GM18505 (cell line): ENCODE results near the gene LARP7.
"Not testable (repeated sequence)": the region's sequence is repeated elsewhere in the genome, so short reads cannot be mapped to it uniquely, and the experiment has no call there.

Experiments
- ATAC-seq: cut with Tn5 transposase; IDR thresholded peaks from one replicate; pipeline ENCODE4 v1.9.1; 2021; ENCODE audit not compliant: unreplicated experiment
- POLR2A ChIP-seq: IDR thresholded peaks from 4 replicates; pipeline ENCODE4 v1.6.1; 2011; ENCODE audit warnings: borderline replicate concordance; ENCODE audit not compliant: insufficient read depth, insufficient read length; ENCODE audit errors: extremely low read depth

LARP7 gene

DNA sequence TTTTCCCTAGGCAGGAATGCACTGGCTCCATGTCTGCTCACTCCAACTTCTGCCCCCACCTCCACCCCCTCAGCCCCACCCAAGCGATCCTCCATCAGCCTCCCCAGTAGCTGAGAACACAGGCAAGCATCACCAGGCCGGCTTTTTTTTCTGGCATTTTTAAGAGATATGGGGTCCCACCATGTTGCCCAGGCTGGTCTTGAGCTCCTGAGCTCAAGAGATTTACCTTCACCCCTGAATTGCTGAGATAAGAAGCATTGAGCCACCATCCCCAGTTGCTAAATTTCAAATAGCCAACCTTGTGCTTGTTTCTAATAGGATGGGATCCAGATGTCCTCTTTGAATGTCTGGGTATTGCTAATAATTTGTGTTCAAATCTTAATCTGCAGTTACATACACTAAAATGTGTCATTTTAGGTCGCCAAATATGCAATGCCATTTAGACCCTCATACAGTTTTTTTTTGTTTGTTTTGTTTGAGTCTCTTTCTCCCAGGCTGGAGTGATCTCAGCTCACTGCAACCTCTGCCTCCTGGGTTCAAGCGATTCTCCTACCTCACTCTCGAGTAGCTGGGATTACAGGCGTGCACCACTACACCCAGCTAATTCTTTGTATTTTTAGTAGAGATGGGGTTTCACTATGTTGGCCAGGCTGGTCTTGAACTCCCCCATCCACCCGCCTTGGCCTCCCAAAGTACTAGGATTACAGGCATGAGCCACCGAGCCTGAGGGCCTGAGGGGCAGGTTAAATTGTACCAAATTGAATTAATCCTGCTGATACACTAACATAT lies 8.8 kb downstream of the LARP7 start:
- TF ChIP-seq POLR2A: no peak
- no peak for ATAC-seq

GRCh38 chr4:112646632-112647537 lies 9.9 kb downstream of the LARP7 start:
- TF ChIP-seq POLR2A: no peak
- ATAC-seq: no peak

GRCh38 chr4:112647785-112648184 lies 10.8 kb downstream of the LARP7 start:
- ATAC-seq: no peak
- no peak for TF ChIP-seq POLR2A

DNA sequence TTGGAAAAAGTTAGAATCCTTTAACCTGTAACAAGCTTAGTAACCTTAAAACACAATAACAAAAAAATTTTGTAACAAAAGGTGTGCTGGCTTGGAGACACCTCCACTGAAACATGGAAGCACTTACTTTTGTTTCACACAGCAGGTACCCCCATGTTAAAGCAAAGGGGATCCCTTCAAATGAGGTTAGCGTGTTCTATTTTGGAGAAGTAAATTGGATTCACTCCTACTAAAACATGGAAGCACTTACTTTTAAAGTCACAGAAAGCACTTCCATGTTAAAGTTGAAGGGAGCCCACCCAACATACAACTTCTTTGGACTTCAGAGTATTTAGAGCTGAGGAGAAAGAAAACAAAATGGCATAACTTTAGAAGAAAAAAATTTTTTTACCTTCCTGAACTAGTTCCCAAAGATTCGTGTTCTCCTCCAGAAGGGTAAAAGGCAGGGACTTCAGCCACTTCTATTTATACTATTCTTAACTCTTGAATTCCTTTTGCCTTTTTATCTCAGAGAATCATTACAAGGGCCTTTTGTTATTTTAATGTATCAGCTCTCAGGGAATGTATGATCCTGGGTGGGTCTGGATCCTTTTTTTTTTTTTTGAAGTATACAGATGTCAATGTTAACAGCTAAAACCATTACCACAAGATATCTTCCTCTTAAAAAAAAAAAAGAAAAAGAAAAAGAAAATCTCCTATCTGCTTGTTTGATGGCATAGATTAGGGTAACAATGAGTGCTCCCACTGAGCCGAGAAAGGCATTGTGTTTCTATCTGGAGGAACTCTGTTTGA lies 11.5 kb downstream of the LARP7 start:
- no peak for ATAC-seq
- no peak for TF ChIP-seq POLR2A

GRCh38 chr4:112649055-112649408 lies 12.1 kb downstream of the LARP7 start:
- TF ChIP-seq POLR2A: no peak
- ATAC-seq: no peak

DNA sequence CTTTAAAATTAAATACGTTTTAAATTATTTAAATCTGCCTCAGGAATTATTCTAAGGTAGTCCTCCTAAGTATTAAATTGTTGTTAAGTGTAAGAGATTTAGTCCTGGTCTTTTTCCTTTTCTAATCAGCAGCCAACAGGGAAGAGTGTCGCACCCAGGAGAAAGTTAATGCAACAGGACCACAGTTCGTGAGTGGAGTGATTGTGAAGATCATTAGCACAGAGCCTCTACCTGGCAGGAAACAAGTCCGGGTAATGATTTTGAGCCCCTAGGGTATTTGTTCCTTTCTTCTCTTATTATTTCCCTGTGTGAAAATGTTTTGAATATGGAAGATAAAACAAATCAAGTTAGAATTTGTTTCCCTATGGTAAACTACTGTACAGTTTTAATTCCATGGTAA lies 13.4 kb downstream of the LARP7 start:
- no peak for TF ChIP-seq POLR2A
- ATAC-seq: no peak

DNA sequence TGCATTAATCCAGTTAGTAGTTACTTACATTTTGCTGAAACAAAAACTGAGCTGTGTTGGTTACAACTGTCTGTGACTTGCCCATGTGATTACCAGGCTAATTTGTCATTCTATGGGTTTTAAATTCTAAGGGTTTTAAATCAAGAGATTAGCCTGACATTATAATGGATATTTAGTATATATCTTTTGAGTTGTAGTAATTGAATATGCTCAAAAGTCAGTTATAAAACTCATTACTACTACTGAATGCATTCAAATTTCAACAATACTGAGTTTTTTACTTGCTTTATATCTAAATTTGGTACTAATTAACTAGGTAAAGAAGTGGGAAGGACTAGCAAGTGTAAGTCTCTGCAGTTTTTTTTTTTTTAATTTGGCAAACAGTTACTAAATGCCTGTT lies 14.7 kb downstream of the LARP7 start:
- no peak for ATAC-seq
- no peak for TF ChIP-seq POLR2A

DNA sequence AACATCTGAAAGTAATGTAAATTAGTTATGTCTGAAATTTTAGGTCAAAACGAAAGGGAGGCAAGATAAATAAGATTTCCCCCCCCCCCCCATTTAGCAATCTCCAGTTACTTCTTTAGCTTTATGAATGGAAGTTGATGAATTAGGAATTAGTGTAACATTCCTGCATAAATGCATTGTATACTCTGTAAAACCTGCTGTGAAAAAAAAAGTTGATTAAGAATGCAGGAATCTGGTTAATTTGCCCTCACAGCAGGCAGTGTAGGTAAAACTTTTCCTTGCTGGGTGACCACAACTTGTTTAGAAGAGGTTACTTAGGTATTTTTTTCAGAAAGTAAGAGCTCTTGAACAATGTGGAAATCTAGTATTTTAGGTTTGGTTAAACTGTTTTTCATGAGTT lies 15.3 kb downstream of the LARP7 start:
- no peak for ATAC-seq
- no peak for TF ChIP-seq POLR2A

- no peak for ATAC-seq
- TF ChIP-seq POLR2A: no peak
These were observed 18.3 kb downstream of the LARP7 start for GRCh38 chr4:112655270-112655669.

DNA sequence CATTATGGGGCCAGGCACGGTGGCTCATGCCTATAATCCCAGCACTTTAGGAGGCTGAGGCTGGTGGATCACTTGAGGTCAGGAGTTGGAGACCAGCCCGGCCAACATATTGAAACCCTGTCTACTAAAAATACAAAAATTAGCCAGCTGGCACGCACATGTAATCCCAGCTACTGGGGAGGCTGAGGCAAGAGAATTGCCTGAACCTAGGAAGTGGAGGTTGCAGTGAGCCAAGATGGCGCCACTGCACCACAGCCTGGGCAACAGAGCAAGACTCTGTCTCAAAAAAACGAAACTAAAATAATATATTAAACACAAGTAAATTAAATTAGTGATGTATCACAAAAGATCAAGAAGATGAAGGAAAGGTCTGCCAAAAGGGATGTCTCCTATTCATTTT lies 19.2 kb downstream of the LARP7 start:
- ATAC-seq: not testable (repeated sequence)

- no peak for TF ChIP-seq POLR2A
- ATAC-seq: no peak
These were observed 27.7 kb downstream of the LARP7 start for GRCh38 chr4:112664611-112665010.

- no peak for ATAC-seq
- TF ChIP-seq POLR2A: no peak
These were observed 31.2 kb downstream of the LARP7 start for GRCh38 chr4:112668131-112668530.

DNA sequence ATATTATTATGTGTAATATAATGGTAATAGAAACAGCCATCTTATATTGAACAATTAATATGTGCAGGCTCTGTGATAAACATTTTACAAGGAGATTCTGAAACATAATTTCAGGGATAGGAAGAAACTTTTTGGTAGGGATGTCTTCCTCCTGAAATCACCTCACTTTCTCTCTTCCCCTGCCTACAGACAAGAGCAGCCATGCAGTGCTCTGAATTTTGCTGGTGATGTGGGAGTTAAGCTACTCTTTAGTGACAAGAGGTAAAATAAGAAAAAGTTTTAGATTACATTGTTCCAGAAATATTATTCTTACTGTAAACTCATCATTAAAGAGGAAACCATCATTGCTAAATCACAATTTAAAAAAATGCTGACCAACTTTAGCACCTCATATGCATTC lies 36.1 kb downstream of the LARP7 start:
- no peak for ATAC-seq
- TF ChIP-seq POLR2A: no peak
